Smooth muscle cell of the brain vasculature (primary cell): ENCODE data around the gene B4GALT5.

Experiments used
- DNase-seq: peaks from one replicate; pipeline ENCODE4 v3.0.0-alpha.2; 2012; ENCODE audit warnings: low read depth, low spot score

The B4GALT5 gene

GRCh38 chr20:49659056-49659455, 54.6 kb downstream of the B4GALT5 start:
- DNase-seq: no peak

GRCh38 chr20:49658508-49658907, 55.2 kb downstream of the B4GALT5 start:
- DNase-seq: no peak

GRCh38 chr20:49657118-49657901, 56.4 kb downstream of the B4GALT5 start:
- DNase-seq: no peak

GRCh38 chr20:49656304-49656703, 57.4 kb downstream of the B4GALT5 start:
- no peak for DNase-seq

GRCh38 chr20:49653925-49654434, 59.7 kb downstream of the B4GALT5 start:
- no peak for DNase-seq

- DNase-seq: no peak
Observed at GRCh38 chr20:49649672-49650071, 64.0 kb downstream of the B4GALT5 start.

- DNase-seq: no peak
Observed at GRCh38 chr20:49647550-49647949, 66.1 kb downstream of the B4GALT5 start.

- no peak for DNase-seq
Observed at GRCh38 chr20:49646528-49646927, 67.2 kb downstream of the B4GALT5 start.

- DNase-seq: no peak
Observed at GRCh38 chr20:49646126-49646525, 67.6 kb downstream of the B4GALT5 start.

GRCh38 chr20:49644980-49645565, 68.6 kb downstream of the B4GALT5 start:
- no peak for DNase-seq

GRCh38 chr20:49642816-49643215, 70.9 kb downstream of the B4GALT5 start:
- no peak for DNase-seq

- DNase-seq: no peak
Observed at GRCh38 chr20:49641683-49642656, 71.7 kb downstream of the B4GALT5 start.

GRCh38 chr20:49637046-49637637, 76.5 kb downstream of the B4GALT5 start:
- DNase-seq: no peak

- DNase-seq: no peak
Observed at GRCh38 chr20:49636447-49636846, 77.2 kb downstream of the B4GALT5 start.

- DNase-seq: no peak
Observed at GRCh38 chr20:49635866-49636265, 77.8 kb downstream of the B4GALT5 start.

- no peak for DNase-seq
Observed at GRCh38 chr20:49635166-49635565, 78.5 kb downstream of the B4GALT5 start.

GRCh38 chr20:49634116-49634515, 79.6 kb downstream of the B4GALT5 start:
- no peak for DNase-seq

GRCh38 chr20:49633643-49634042, 80.0 kb downstream of the B4GALT5 start:
- DNase-seq: no peak

- DNase-seq: no peak
Observed at GRCh38 chr20:49633023-49633422, 80.7 kb downstream of the B4GALT5 start.

- DNase-seq: no peak
Observed at GRCh38 chr20:49631856-49632418, 81.7 kb downstream of the B4GALT5 start.

- no peak for DNase-seq
Observed at GRCh38 chr20:49631061-49631716, 82.5 kb downstream of the B4GALT5 start.
